NCI-H524 (cell line): ENCODE data around the gene PTGER3.
"Not testable (repeated sequence)": the region's sequence is repeated elsewhere in the genome, so short reads cannot be mapped to it uniquely, and the experiment has no call there.

Experiments
- DNase-seq, 2 experiments: peaks; one replicate each; lab custom pipeline; 2025; lab: John Stamatoyannopoulos, UW

PTGER3 gene

DNA sequence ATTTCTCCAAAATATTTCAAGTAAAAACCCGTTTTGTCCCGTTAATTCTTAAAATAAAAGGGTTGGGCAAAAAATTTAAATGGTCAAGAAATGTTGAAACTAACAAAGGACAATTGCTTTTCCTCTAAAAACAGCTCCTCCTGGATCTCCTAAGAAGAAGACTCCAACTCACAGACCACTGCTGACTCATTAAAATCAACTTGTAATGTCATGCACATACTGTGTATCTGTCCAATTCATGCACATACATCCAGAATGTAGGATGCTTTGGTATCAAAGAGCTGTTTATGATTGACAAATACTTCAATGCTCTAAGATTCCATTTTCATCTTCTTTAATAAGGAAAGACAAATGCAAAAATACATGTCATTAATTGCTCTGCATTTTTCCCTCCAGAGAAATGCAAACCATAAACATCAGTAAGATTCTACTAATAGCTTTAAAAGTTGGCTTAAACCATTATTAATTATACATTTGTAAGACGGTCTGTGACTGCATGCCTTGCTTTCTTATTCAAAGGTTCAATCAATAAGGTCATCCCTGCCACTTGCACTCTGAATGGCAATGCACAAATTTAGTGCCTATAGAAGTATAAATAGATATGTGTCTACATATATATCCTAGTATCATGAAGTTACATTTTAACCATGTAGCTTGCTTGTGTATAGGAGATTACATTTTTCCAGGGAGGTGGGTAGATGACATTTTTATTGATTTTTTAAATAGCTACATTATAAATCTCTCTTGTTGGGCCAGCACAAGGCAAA, 44.7 kb downstream of the PTGER3 start:
- DNase-seq: no peak

DNA sequence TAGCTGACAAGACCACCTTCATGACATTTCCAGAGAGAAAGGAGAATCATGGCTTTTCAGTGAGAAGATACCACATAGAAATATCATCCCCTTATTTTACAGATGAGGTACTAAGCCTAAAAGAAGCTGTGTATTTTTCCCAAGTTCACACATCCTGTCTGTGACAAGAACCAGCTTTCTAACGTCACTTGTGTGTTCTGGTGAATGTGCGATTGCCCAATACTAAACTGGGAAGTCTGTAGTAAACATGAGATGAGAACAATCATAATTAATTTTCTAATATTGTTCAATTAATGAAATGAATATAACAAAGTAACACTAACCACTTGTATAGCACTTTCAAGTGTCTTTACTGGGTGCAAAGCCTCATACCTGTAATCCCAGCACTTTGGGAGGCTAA, 46.0 kb downstream of the PTGER3 start:
- no peak for DNase-seq

DNA sequence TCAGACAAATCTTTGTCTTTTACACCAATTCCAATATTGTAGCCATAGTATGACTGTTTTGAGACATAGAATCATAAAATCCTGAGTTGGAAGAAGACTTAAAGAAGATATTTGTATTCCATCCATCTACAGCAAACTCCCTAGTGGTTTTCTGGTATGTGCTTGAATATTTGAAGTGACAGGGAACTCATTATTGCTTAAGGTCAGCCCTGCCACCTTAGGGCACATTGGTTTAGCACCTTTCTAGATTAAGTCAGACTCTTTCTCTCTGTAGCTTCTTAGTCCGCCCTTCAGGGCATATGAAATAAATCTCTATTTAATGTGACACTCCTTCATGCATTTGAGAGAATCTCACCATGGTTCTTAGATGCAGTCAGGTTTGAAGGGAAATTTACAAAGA, 49.8 kb downstream of the PTGER3 start:
- DNase-seq: no peak

DNA sequence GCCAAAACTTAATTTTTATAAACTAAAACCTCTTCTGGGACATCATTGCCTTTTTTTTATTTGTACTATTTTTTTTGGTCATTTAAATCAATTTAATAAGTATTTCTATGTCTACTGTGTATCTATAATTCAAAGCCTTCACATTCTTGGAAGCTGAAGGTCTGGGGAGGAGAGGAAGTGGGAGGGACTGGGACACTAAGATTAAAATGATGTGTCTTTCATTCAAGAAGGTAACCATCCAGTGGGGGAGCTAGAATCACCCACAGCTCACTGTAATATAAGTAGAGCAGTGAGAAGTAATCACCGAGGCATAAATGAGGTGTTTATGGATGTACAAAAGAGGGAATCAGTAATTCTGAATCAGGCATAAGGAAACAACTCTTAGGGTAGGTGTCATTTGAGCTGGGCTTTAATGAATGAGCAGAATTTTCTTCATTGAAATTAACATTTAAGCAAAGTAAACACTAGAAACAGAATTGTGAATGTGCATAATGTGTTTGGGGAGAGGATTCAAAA, 52.8 kb downstream of the PTGER3 start:
- DNase-seq: no peak

DNA sequence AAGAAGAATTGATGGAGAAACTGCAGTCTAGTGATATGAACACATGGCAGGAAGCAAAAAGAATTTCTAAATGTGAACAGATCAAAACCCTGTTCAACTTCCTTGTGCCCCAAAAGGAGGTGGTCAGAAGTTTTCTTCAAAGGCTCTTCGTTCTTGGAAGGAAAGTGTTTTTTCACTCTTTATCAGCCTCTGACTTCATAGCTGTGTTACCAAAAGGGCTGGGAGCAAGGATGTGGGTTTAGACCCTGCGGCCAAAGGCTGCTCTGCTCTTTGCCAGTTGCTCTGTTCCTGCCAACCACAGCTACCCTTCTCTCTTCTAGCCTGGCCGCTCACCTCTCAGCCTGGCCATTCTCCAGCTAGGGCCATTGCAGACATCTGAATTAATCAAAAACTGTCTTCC, 53.8 kb downstream of the PTGER3 start:
- no peak for DNase-seq

DNA sequence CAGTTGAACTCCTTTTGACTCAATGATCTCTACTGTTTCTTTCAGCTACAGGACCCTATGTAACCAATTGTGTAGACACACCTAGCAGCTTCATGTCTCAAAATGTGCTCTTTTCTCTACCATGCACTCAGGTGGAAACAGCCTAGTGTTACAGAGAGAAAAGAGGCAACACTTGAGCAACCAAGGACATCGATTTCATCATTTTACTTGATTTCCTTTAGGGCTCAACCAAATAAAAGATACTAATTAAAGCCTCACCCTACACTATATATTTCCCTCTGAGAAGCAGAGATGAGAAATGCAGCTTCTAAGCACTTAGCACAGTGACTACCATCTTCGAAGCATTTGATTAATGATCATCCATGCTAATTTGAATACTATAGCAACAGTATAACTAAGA, 55.1 kb downstream of the PTGER3 start:
- DNase-seq: no peak

DNA sequence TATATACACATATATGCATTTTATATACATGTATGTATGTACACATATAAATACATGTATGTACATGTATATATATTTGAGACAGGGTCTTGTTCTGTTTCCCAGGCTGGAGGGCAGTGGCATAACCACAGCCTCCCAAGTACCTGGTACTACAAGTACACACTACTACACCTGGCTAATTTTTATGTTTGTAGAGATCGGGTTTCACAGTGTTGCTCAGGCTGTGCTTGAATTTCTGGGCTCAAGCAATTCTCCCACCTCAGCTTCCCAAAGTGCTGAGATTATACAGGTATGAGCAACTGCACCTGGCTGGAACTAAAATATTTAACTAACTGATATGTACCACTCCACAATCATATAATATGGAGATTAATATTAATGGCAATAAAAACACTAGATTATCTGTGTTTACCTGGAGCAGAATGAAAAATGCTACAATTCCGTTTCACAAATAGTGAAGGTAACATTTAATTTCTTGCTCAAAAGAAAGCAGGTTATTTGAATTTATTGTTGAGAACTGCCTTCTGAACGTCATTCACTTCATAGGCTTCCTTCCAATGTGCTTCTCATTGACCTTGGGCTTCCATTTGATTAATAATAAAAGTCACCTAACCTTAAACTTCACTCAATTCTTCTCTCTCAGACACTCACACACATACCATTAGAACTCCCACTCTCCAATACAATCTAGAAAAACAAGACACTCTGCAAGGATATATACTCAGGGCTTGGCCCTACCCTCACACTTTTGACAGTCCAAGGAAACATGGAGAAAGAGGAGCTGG, 57.0 kb downstream of the PTGER3 start:
- DNase-seq: no peak

DNA sequence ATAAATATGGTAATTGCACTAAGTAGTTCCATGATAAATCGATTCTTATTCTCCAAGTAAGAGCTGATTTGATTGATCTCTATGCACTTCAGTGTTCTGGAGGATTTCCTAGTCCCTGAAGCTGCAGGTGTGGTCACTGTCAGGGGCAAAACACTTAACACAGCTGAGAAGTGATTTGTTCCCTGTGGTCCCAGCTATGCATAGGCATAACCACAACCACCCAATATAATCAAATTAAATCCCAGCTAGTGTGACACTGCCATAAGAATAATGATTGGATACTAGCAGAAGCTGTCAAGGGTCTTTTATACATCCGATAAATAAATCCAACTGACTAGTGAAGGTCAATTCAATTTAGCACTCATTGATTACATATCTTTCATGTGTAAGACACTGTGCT, 60.1 kb downstream of the PTGER3 start:
- DNase-seq: no peak

DNA sequence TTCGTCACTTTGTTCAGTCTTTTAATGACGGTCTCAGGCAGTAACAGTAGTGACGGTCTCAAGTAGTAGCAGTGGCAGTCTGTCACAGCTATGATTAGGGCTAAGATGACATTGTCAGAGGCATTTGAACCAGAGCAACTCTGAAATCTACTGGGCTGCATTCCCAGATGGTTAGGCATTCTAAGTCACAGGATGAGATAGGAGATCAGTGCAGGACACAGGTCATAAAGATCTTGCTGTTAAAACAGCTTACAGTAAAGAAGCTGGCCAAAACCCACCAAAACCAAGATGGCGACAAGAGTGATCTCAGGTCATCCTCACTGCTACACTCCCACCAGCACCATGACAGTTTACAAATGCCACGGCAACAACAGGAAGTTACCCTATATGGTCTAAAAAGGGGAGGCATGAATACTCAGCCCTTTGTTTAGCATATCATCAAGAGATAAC, 61.8 kb downstream of the PTGER3 start:
- not testable (repeated sequence) for DNase-seq

DNA sequence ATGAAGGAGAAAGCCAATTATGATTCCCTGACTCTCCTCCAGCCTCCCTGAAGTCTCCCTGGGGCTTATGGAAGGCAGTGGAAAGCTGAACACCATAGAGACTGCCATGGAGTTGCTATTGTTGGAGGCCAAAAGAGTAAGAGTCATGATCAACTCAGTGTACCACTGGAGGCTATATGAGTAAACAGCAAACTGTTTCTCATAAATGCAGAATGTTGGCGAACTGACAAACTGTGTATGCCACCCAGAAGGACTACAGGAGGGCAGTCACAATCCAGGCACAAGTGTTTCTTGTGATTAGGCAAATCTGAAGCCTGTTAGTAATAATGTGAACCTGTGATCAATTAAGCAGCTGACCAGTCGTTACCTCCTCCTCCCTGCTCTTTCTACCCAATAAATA, 62.3 kb downstream of the PTGER3 start:
- DNase-seq: not testable (repeated sequence)

DNA sequence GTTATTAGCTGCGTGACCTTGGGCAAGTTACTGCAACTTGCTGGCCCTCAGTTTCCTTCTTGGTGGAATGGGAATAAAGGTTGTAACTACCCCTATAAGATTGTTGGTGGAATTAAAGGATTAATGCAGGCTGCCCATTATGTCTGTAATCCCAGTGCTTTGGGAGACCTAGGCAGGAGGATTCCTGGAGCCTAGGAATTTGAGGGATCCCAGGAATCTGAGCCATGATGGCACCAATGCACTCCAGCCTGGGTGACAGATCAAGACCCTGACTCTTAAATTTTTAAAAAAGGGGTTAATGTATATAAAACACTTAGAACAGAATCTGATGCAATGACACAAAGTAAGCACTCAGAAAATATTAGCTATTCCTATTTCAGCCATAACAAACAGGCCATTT, 67.3 kb downstream of the PTGER3 start:
- DNase-seq: no peak

DNA sequence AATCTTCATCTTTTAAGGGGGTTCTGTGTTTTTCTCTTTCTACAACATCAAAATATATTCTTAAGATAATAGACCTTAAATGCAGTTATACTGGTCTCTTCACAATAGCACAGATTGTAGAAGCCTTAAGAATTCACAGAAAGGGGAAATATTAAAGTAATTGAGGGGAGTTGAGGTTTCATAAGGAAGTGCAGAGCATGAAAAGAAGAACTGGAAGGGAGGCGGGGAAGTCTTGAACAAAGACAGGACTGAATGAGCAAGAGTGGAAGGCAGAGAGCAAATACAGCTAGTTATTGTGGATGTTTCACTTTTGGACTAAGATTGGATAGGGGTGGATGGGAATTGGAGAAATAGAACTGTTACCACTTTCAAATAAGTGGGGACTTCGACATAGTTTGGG, 67.7 kb downstream of the PTGER3 start:
- DNase-seq: no peak

DNA sequence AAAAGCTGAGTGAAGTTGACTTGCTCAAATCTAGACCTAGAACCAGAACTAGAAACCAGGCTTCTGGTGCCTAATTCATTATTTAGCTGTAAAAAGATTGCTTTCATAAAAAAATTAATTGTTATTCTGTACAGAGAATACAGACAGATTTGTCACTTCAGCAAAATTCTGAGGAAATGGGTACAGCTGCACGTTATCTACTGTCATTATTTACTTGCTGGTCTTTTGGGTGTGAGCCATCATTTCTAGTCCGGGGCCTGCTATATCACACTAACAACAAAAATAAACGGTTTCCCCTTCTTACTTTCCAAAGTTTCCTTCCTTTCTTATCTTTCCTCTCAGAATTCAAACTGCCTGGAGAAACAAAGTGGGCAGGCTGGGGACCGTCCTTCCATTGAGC, 68.3 kb downstream of the PTGER3 start:
- DNase-seq: no peak

DNA sequence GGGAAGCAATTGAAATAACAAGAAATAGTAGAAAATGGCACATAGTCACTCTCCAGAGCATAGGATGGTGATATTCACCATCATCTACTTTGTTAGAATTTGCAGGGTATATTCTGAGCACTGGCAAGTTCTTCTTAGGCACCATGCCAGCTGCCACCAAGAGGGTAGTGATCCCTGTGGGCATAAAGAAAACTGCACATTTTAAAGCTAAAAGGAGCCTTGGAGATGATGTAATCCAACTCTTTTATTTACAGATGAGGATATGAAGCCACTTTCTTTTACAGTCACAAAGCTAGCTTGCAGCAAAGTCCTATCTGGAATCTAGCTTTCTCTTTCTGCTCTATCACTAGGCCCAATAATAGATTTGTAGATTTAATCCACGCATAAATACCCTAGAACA, 69.0 kb downstream of the PTGER3 start:
- peak in 1 of 2 experiments; percentile 22 for DNase-seq

DNA sequence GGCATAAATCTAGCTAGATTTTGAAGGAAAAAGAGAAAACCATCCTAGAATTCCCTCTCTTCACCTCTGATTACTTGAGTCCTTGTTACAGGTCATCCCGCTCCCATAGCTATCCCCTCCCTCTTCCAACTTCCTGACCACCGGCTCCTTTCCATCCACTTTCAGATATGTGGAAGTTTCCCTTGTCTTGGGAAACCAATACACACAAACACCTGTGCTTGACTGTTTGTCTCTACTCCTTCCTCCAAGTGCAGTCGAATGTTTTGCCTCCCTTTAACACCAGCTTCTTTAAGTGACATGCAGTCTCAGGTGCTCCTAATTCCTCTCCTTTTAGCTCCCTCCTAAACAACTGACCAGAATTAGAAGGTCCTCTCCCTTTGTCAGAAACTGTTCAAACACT, 70.0 kb downstream of the PTGER3 start:
- no peak for DNase-seq

DNA sequence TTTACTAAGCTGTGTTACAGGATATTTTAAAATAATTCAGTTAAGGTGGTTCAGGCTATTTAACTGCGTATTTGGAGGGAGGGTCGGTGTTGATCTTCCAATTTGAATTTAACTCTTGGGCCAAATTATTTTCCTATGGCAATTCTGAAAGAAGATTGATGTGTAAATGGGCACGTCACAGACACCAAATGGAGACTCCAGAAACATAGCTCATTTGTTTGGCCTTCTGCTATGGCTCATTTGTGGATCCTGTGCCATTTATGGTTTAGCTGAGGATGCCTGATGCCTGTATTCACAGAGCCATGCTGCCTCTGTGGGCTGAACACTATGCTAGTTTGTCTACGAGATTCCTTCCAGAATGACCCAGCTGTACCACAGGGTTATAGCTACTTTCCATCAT, 70.6 kb downstream of the PTGER3 start:
- no peak for DNase-seq

DNA sequence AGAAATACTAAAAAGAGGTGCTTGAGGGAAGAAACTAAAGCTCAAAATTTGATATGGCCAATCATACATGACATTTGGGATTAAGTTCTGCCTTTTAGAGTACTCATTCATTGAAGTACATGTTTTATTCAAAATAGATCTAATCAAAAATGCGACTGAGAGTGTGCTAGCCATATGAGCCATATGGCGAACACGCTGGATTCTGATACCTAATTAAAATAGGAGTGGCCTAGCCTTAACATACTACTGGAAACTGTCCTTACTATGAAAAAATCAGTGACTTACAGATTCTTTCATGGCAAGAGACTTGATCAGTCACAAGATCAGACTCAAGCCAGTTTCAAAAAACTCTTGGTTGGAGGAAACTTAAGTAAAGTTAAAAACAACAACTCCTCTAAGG, 73.9 kb downstream of the PTGER3 start:
- peak; percentile 58 to 92 for DNase-seq

DNA sequence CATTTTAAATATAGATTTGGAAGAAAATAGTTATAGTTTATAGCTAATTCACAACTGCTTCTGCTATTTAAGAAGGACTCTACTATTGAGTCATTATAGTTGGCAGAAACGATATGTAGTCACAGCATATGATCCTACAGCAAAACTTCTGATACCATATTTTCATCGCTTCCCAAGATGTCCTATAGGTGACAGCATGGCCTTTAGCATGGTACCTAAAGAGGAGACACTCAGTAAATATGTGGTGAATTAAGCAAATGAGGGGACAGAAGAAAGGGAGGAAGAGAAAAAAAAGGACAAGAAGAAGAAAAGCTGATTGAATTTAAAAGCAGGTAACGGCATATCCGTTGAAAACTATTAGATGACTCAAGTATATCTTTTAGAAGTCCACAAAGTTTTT, 77.2 kb downstream of the PTGER3 start:
- no peak for DNase-seq

DNA sequence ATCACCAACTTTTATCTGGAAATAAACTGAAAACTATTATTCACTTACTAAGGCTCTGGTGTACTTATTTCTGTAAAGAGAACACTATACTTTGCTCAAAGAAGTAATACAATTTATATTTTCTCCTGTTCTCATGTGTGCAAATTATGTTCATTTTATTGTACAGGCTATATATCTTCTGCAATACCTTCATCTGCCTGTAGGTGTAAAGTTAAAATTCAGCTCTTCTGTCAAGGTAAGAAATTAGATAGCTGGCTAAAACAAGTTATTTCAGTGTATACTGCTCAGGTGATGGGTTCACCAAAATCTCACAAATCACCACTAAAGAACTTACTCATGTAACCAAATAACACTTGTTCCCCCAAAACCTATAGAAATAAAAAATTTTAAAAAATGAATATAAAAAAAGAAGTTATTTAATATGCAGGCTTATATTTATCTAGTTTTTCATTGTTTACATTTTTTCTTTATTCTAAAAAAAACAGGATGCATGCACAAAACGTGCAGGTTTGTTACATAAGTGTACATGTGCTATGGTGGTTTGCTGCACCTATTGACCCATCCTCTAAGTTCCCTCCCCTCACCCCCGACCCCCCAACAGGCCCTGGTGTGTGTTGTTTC, 81.5 kb downstream of the PTGER3 start:
- peak in 1 of 2 experiments; percentile 6 for DNase-seq

DNA sequence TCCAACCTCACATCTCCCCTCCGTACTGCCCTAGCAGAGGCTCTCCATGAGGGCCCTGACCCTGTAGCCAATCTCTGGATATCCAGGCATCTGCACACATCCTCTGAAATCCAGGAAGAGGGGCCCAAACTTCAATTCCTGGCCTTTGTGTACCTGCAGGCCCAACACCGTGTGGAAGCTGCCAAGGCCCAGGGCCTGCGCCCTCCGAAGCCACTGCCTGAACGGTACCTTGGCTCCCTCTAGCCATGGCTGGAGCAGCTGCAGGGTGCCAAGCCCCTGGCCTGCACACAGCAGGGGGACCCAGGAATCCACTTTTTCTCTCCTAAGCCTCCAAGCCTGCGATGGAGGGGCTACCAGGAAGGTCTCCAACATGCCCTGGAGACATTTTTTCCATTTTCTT, 84.2 kb downstream of the PTGER3 start:
- peak in 1 of 2 experiments; percentile 3 for DNase-seq

DNA sequence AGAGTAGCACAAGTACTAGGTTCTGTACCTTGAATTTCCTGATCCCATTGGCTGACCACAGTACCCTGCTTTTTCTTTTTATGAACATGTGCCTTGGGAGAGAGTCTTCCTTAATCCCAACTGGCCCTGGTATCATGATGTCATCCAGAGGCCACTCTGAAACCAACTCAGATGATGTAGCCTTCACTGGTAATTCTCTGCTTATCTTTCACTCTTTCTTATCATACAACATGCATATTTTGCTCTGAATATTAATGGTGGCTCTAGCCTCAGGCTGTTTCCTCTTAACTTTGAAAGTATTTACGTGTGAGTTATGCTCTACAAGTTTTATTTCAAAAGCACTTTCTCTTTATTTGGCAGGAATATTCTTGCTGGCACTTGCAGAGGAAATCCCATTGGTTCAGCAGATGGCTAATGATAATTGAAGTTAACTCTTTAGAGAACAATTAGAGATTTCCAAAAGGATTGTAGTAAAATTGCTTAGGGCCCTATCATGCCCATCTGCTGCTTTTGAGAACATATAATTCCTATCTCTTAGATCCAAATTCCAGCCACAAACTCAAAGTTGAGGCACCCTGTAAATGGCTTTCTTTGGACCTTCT, 86.1 kb downstream of the PTGER3 start:
- peak; percentile 34 to 52 for DNase-seq

DNA sequence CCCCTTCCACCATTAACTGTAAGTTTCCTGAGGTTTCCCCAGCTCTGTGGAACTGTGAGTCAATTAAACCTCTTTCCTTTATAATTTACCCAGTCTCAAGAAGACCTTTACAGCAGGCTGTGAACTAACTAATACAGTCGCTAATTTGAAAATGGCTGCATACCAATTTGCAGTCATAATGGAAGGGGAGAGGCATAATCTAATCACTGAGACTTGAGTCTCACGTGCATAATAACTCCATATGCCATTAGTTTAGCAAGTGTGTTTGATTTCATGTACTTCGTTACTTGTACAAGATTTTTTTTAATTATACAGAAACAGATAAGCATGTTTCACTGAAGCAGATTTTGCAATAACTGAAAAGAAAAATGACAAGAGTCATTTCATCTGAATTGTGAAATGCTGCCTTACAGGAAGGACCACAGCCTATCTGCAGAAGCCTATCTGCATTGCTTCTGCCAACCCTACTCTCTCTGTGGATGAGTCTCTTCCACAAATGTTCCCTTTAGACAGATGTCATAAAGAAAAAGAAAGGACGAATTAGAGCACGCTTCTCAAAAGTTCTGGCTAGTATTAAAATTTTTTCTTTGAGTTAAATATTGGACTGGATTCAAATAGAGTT, 99.1 kb downstream of the PTGER3 start:
- no peak for DNase-seq
